ENCODE data around the gene ZNF575. TPM values are rescaled to one million over a fixed set of nuclear protein-coding genes. Genes with fewer than 3 reads are reported as not detected.

Gene ZNF575
- polyA plus RNA-seq, 1 donor (not counting 4 experiments of a cell fraction or from before 2014, with no cell fraction given), result 0.05 TPM

- TF ChIP-seq CTCF (optimal IDR thresholded peaks at IDR 0.05 in 1 of 3, IDR thresholded peaks at IDR 0.05 in 1 of 3, conservative IDR thresholded peaks at IDR 0.05 in 1 of 3; ENCODE audit: extremely low read depth in 1 of 3, insufficient read depth in 2 of 3, low read length in 3 of 3), result no peak
- no peak for FAIRE-seq
- Histone ChIP-seq H2AFZ (ENCODE audit: control insufficient read depth, low read length) (no peak overlapping the region), H3K4me1 (ENCODE audit: control insufficient read depth, extremely low read depth, insufficient read depth, low read length) (no peaks in the 10 kb centered on the region), H3K9me1 (ENCODE audit: control insufficient read depth, extremely low read depth, insufficient read depth, low read length) (no peaks in the 10 kb centered on the region), H3K9me3 (ENCODE audit: control insufficient read depth, low read depth, low read length) (no peaks in the 10 kb centered on the region), H3K4me2 (ENCODE audit: control insufficient read depth, extremely low read depth, insufficient read depth, low read depth, low read length) (no peak overlapping the region), H3K27me3 (ENCODE audit: control insufficient read depth, extremely low read depth, insufficient read depth, low read length) (no peaks in the 10 kb centered on the region), H3K9ac (ENCODE audit: control insufficient read depth, extremely low read depth, insufficient read depth, low read length) (no peak overlapping the region), H3K36me3 (ENCODE audit: control insufficient read depth in 2 of 2, extremely low read depth in 1 of 2, insufficient read depth in 2 of 2, low read length in 2 of 2) (peaks cover 7 to 23% of the 10 kb centered on the region in 2 experiments), H3K4me3 (ENCODE audit: control insufficient read depth in 2 of 3, extremely low read depth in 1 of 3, insufficient read depth in 2 of 3, low read depth in 1 of 3, low read length in 3 of 3) (no peak overlapping the region), H3K27ac (ENCODE audit: control insufficient read depth, insufficient read depth, low read length) (no peak overlapping the region), H3K79me2 (ENCODE audit: control insufficient read depth, insufficient read depth, low read length) (no peaks in the 10 kb centered on the region), H4K20me1 (ENCODE audit: control insufficient read depth, extremely low read depth, insufficient read depth, low read length) (no peaks in the 10 kb centered on the region)
- no peak for DNase-seq (ENCODE audit: low read depth, low spot score)
- dilution Hi-C loops (cut with MboI; ENCODE audit: extremely low pct_ligation_motif_present, low sequenced_read_pairs), result no loop called here
These were observed 9.1 kb downstream of the ZNF575 start for GRCh38 chr19:43541920-43542650.

GRCh38 chr19:43544077-43544476 lies 11.1 kb downstream of the ZNF575 start:
- Histone ChIP-seq H3K4me2 (ENCODE audit: control insufficient read depth, extremely low read depth, insufficient read depth, low read depth, low read length) (no peak overlapping the region), H3K9me1 (ENCODE audit: control insufficient read depth, extremely low read depth, insufficient read depth, low read length) (no peaks in the 10 kb centered on the region), H4K20me1 (ENCODE audit: control insufficient read depth, extremely low read depth, insufficient read depth, low read length) (no peaks in the 10 kb centered on the region), H3K9me3 (ENCODE audit: control insufficient read depth, low read depth, low read length) (no peaks in the 10 kb centered on the region), H2AFZ (ENCODE audit: control insufficient read depth, low read length) (no peak overlapping the region), H3K4me1 (ENCODE audit: control insufficient read depth, extremely low read depth, insufficient read depth, low read length) (no peaks in the 10 kb centered on the region), H3K4me3 (ENCODE audit: control insufficient read depth in 2 of 3, extremely low read depth in 1 of 3, insufficient read depth in 2 of 3, low read depth in 1 of 3, low read length in 3 of 3) (no peak overlapping the region), H3K27me3 (ENCODE audit: control insufficient read depth, extremely low read depth, insufficient read depth, low read length) (no peaks in the 10 kb centered on the region), H3K36me3 (ENCODE audit: control insufficient read depth in 2 of 2, extremely low read depth in 1 of 2, insufficient read depth in 2 of 2, low read length in 2 of 2) (peaks cover 7 to 22% of the 10 kb centered on the region in 2 experiments), H3K9ac (ENCODE audit: control insufficient read depth, extremely low read depth, insufficient read depth, low read length) (no peak overlapping the region), H3K79me2 (ENCODE audit: control insufficient read depth, insufficient read depth, low read length) (no peaks in the 10 kb centered on the region), H3K27ac (ENCODE audit: control insufficient read depth, insufficient read depth, low read length) (no peak overlapping the region)
- no peak for DNase-seq (ENCODE audit: low read depth, low spot score)
- no peak for FAIRE-seq
- dilution Hi-C loops (cut with MboI; ENCODE audit: extremely low pct_ligation_motif_present, low sequenced_read_pairs), result no loop called here
- TF ChIP-seq CTCF (optimal IDR thresholded peaks at IDR 0.05 in 1 of 3, IDR thresholded peaks at IDR 0.05 in 1 of 3, conservative IDR thresholded peaks at IDR 0.05 in 1 of 3; ENCODE audit: extremely low read depth in 1 of 3, insufficient read depth in 2 of 3, low read length in 3 of 3) (no peak), EZH2 (IDR thresholded peaks at IDR 0.05; ENCODE audit: low read length) (no peak)

Data from keratinocyte (primary cell).